Endodermal cell (in vitro differentiated cells): ENCODE results near the gene ERBB4. TPM values are rescaled to one million over a fixed set of nuclear protein-coding genes. Genes with fewer than 3 reads are reported as not detected.

Source experiments
- DNase-seq: peaks from one replicate; pipeline ENCODE4 v3.0.0-alpha.2; 2017
- H3K27ac ChIP-seq: 2 replicates; pipeline ENCODE4 v1.5.1; 2013; ENCODE audit warnings: mild to moderate bottlenecking, low read depth, low read length, moderate library complexity
- H3K27me3 ChIP-seq: 2 replicates; pipeline ENCODE4 v1.6.1; 2013; ENCODE audit warnings: mild to moderate bottlenecking, low read length, moderate library complexity; ENCODE audit not compliant: insufficient read depth, control insufficient read depth, poor library complexity, severe bottlenecking
- H3K36me3 ChIP-seq: 2 replicates; pipeline ENCODE4 v1.7.0; 2013; ENCODE audit warnings: mild to moderate bottlenecking, low read length, moderate library complexity; ENCODE audit not compliant: control insufficient read depth, insufficient read depth
- H3K4me1 ChIP-seq: one replicate; pipeline ENCODE4 v1.7.0; 2013; ENCODE audit warnings: low read length; ENCODE audit not compliant: control insufficient read depth, insufficient read depth
- H3K4me3 ChIP-seq: 2 replicates; pipeline ENCODE4 v1.5.1; 2013; ENCODE audit warnings: mild to moderate bottlenecking, low read length, moderate library complexity
- H3K9ac ChIP-seq: 2 replicates; pipeline ENCODE4 v1.6.1; 2013; ENCODE audit warnings: mild to moderate bottlenecking, low read length, moderate library complexity; ENCODE audit not compliant: poor library complexity, severe bottlenecking; ENCODE audit errors: extremely low read depth
- H3K9me3 ChIP-seq: 2 replicates; pipeline ENCODE4 v1.6.1; 2013; ENCODE audit warnings: mild to moderate bottlenecking, low read length, moderate library complexity; ENCODE audit not compliant: control insufficient read depth
- H3K27ac Mint-ChIP-seq: 2 replicates; pipeline ENCODE4 v1.8.0; 2020; ENCODE audit warnings: mixed read lengths
- H3K27me3 Mint-ChIP-seq: 2 replicates; pipeline ENCODE4 v1.8.0; 2021; ENCODE audit warnings: mild to moderate bottlenecking, mixed read lengths; ENCODE audit not compliant: insufficient read depth
- H3K36me3 Mint-ChIP-seq: 2 replicates; pipeline ENCODE4 v1.8.0; 2020; ENCODE audit warnings: low read depth, mixed read lengths
- H3K4me1 Mint-ChIP-seq: 2 replicates; pipeline ENCODE4 v1.8.0; 2020; ENCODE audit warnings: mixed read lengths
- H3K4me3 Mint-ChIP-seq: 2 replicates; pipeline ENCODE4 v1.8.0; 2020; ENCODE audit warnings: mild to moderate bottlenecking, moderate library complexity, mixed read lengths
- H3K9me3 Mint-ChIP-seq: 2 replicates; pipeline ENCODE4 v1.8.0; 2020; ENCODE audit warnings: mild to moderate bottlenecking, mixed read lengths
- CTCF ChIP-seq: fragments of 200-600 bp; sonication (generic); conservative IDR thresholded peaks from 2 replicates; pipeline ENCODE4 v1.5.0; 2021; ENCODE audit warnings: antibody characterized with exemption, mild to moderate bottlenecking
- WGBS, 2 experiments: methylation state at CpG; one replicate each; pipeline versions ENCODE4 v1.1.5 to v1.1.7; 2013; ENCODE audit warnings: missing lambda C conversion rate in 2 of 2, mixed read lengths in 1 of 2; ENCODE audit not compliant: insufficient coverage in 1 of 2, insufficient read length in 1 of 2; 5-methylcytosine and 5-hydroxymethylcytosine counted together
- total RNA-seq, 2 donors: library from RNA; stranded (reverse); fragmentation: NEBNext Ultra II Directional in 1 of 2; extraction: Animal tissue kit (Norgen Biotek cat#: 25700) in 1 of 2; gene quantifications; 2 replicates in 1 of 2; 3 replicates in 1 of 2; pipeline ENCODE4 v1.2.1, GENCODE V29; 2021

Gene ERBB4
- total RNA-seq, 2 donors from 2014 or later: 154 to 158 TPM

DNA sequence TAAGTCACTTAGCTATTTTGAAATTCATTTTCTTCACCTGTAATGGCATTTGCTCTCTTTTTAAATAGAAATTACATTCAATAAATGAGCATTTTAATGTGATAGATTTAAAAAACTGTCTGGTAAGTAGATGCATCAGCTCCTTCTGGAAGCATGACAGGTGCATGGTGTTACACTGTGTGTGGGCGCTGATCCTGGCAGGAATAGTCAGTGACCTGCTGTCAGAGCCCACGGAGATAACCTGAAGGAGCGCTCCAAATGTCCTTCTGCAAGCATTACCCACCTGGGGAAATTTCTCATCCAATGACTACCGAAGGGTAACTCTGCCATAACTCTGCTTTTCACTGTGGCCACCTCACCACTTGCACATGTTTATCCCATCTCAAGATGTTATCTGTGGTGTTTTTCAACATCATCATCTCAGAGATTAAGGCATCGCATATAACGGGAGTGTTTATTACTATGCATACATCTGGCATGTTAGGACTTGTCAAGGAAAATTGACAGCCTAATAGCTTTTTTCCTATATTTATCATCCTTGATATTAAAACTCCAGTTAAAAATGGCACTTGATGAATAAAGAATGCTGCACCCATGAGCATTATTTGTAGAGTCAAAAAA lies 637.3 kb downstream of the ERBB4 start:
- Mint-ChIP-seq H3K4me3 (no peak overlapping the region), H3K9me3 (no peaks in the 10 kb centered on the region), H3K4me1 (no peaks in the 10 kb centered on the region), H3K36me3 (no peaks in the 10 kb centered on the region), H3K27me3 (no peaks in the 10 kb centered on the region), H3K27ac (no peak overlapping the region)
- no peaks in the 10 kb centered on the region for H3K9me3 ChIP-seq
- no peaks in the 10 kb centered on the region for H3K4me1 ChIP-seq
- no peak overlapping the region for H3K9ac ChIP-seq
- H3K4me3 ChIP-seq: no peak overlapping the region
- WGBS, 2 experiments: 91 to 94% methylated on average over 5 to 6 of the region's 6 CpGs
- H3K36me3 ChIP-seq: no peaks in the 10 kb centered on the region
- no peak overlapping the region for H3K27ac ChIP-seq
- TF ChIP-seq CTCF: no peak
- no peak for DNase-seq
- H3K27me3 ChIP-seq: no peaks in the 10 kb centered on the region

DNA sequence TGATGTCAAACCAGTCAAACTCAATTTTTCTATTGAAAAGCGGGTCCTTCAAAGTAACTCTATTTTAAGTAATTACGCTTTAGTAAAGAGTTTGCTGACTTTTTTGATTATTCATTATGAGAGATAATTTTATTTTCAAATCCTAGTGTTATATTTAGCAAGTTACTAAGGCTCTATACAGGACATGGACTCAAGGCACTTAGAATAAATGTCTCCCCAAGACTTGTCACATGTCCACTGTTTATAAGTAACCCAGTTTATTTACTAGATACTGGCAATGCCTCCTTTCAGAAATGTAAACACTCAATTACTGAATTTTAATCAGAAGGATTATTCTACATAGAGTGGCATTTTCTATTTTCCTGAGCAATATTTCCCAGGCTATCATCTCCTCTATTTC lies 638.1 kb downstream of the ERBB4 start:
- 83% methylated on average over 1 of the region's 2 CpGs; no CpG with 5 or more reads in 1 of the 2 experiments for WGBS, 2 experiments
- Histone ChIP-seq H3K27ac (no peak overlapping the region), H3K9ac (no peak overlapping the region), H3K9me3 (no peaks in the 10 kb centered on the region), H3K36me3 (no peaks in the 10 kb centered on the region), H3K4me1 (no peaks in the 10 kb centered on the region), H3K27me3 (no peaks in the 10 kb centered on the region), H3K4me3 (no peak overlapping the region)
- H3K4me3 Mint-ChIP-seq: no peak overlapping the region
- no peak overlapping the region for H3K27ac Mint-ChIP-seq
- DNase-seq: no peak
- no peaks in the 10 kb centered on the region for H3K9me3 Mint-ChIP-seq
- H3K4me1 Mint-ChIP-seq: no peaks in the 10 kb centered on the region
- no peaks in the 10 kb centered on the region for H3K36me3 Mint-ChIP-seq
- no peak for TF ChIP-seq CTCF
- H3K27me3 Mint-ChIP-seq: no peaks in the 10 kb centered on the region

DNA sequence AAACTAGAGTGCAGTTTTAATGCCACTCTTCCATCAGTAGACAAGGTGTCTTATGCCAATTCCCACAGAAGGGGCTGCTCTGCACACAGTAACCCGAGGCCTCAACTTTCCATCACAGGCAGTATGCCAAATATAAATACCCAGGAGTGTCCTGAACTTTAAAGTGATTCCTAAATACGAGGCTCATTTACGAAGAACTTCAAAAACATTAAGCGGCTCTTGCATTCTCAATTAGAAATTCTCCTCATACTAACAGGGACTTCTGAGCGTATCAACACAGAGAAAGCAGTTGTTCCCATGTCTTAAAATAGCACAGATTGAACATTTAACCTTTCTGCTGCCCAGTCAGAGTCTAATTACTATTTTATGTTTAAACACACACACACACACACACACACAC lies 638.6 kb downstream of the ERBB4 start:
- no peak for TF ChIP-seq CTCF
- Histone ChIP-seq H3K4me3 (no peak overlapping the region), H3K27me3 (no peaks in the 10 kb centered on the region), H3K9me3 (no peaks in the 10 kb centered on the region), H3K36me3 (no peaks in the 10 kb centered on the region), H3K9ac (no peak overlapping the region), H3K27ac (no peak overlapping the region), H3K4me1 (no peaks in the 10 kb centered on the region)
- no peaks in the 10 kb centered on the region for H3K27me3 Mint-ChIP-seq
- no peak overlapping the region for H3K4me3 Mint-ChIP-seq
- H3K4me1 Mint-ChIP-seq: no peaks in the 10 kb centered on the region
- no peak overlapping the region for H3K27ac Mint-ChIP-seq
- no peak for DNase-seq
- no peaks in the 10 kb centered on the region for H3K9me3 Mint-ChIP-seq
- WGBS, 2 experiments: 86 to 92% methylated on average over 5 of the region's 5 CpGs
- no peaks in the 10 kb centered on the region for H3K36me3 Mint-ChIP-seq
